ENCODE data around the gene FA2H. TPM values are rescaled to one million over a fixed set of nuclear protein-coding genes. Genes with fewer than 3 reads are reported as not detected.

The FA2H gene
- total and polyA plus RNA-seq, 2 of the 13 experiments (the other 11 are each of a cell fraction or from before 2014, with no cell fraction given) = 0.20 TPM; not detected in 1

- TF ChIP-seq ZGPAT (CRISPR knock-in tag; IDR thresholded peaks at IDR 0.05) (no peak), ZNF572 (CRISPR knock-in tag; IDR thresholded peaks at IDR 0.05) (no peak), GABPB1 (CRISPR knock-in tag; IDR thresholded peaks at IDR 0.05) (peak; percentile 29; the same call in 1 of the 2 replicates), ZNF292 (CRISPR knock-in tag; IDR thresholded peaks at IDR 0.05; ENCODE audit: borderline replicate concordance, low read depth) (0 out of 2 replicates have a peak, but pooled peaks have one; percentile 31), NFE2L1 (CRISPR knock-in tag; IDR thresholded peaks at IDR 0.05; ENCODE audit: borderline replicate concordance) (no peak), ZNF143 (CRISPR knock-in tag; IDR thresholded peaks at IDR 0.05) (no peak), SNAPC5 (CRISPR knock-in tag; IDR thresholded peaks at IDR 0.05; ENCODE audit: borderline replicate concordance) (no peak), HES4 (CRISPR knock-in tag; IDR thresholded peaks at IDR 0.05; ENCODE audit: borderline replicate concordance) (no peak)
- TF ChIP-seq, protein P1, sequence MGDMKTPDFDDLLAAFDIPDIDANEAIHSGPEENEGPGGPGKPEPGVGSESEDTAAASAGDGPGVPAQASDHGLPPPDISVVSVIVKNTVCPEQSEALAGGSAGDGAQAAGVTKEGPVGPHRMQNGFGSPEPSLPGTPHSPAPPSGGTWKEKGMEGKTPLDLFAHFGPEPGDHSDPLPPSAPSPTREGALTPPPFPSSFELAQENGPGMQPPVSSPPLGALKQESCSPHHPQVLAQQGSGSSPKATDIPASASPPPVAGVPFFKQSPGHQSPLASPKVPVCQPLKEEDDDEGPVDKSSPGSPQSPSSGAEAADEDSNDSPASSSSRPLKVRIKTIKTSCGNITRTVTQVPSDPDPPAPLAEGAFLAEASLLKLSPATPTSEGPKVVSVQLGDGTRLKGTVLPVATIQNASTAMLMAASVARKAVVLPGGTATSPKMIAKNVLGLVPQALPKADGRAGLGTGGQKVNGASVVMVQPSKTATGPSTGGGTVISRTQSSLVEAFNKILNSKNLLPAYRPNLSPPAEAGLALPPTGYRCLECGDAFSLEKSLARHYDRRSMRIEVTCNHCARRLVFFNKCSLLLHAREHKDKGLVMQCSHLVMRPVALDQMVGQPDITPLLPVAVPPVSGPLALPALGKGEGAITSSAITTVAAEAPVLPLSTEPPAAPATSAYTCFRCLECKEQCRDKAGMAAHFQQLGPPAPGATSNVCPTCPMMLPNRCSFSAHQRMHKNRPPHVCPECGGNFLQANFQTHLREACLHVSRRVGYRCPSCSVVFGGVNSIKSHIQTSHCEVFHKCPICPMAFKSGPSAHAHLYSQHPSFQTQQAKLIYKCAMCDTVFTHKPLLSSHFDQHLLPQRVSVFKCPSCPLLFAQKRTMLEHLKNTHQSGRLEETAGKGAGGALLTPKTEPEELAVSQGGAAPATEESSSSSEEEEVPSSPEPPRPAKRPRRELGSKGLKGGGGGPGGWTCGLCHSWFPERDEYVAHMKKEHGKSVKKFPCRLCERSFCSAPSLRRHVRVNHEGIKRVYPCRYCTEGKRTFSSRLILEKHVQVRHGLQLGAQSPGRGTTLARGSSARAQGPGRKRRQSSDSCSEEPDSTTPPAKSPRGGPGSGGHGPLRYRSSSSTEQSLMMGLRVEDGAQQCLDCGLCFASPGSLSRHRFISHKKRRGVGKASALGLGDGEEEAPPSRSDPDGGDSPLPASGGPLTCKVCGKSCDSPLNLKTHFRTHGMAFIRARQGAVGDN (CRISPR knock-in tag; IDR thresholded peaks at IDR 0.05) = peak; percentile 41; the same call in 1 of the 2 replicates
Measured at GRCh38 chr16:74735162-74735452, 39.5 kb downstream of the FA2H start (continued).
